Loucy (cell line): ENCODE measurements around the gene PRCP.
"Not testable (repeated sequence)": the region's sequence is repeated elsewhere in the genome, so short reads cannot be mapped to it uniquely, and the experiment has no call there.

Experiments used
- H2AFZ ChIP-seq: fragments of 200-600 bp; sonication (generic); 2 replicates; pipeline ENCODE4 v1.6.0; 2016; ENCODE audit warnings: antibody characterized with exemption, mild to moderate bottlenecking, low read length, moderate library complexity
- H3F3A ChIP-seq: fragments of 200-600 bp; 2 replicates; pipeline ENCODE4 v1.6.0; 2016; ENCODE audit warnings: antibody characterized with exemption, low read depth, mild to moderate bottlenecking
- H3K27me3 ChIP-seq: fragments of 200-600 bp; sonication (generic); 2 replicates; pipeline ENCODE4 v1.6.1; 2014; ENCODE audit warnings: low read length, mild to moderate bottlenecking; ENCODE audit not compliant: insufficient read depth, poor library complexity, severe bottlenecking
- H3K36me3 ChIP-seq: fragments of 200-600 bp; sonication (generic); 2 replicates; pipeline ENCODE4 v1.6.1; 2016; ENCODE audit warnings: low read length; ENCODE audit not compliant: insufficient read depth
- H3K4me1 ChIP-seq: fragments of 200-600 bp; sonication (generic); 2 replicates; pipeline ENCODE4 v1.5.1; 2014; ENCODE audit warnings: low read length, mild to moderate bottlenecking; ENCODE audit not compliant: insufficient read depth, poor library complexity, severe bottlenecking
- H3K4me2 ChIP-seq: fragments of 200-600 bp; sonication (generic); 2 replicates; pipeline ENCODE4 v1.6.0; 2014; ENCODE audit warnings: antibody characterized with exemption, low read length, low read depth, mild to moderate bottlenecking; ENCODE audit not compliant: poor library complexity, severe bottlenecking
- H3K4me3 ChIP-seq: fragments of 200-600 bp; sonication (generic); 2 replicates; pipeline ENCODE4 v1.5.1; 2014; ENCODE audit warnings: low read length, mild to moderate bottlenecking, mixed read lengths; ENCODE audit not compliant: poor library complexity, severe bottlenecking
- H3K79me2 ChIP-seq: fragments of 200-600 bp; sonication (generic); 2 replicates; pipeline ENCODE4 v1.6.1; 2014; ENCODE audit warnings: low read length; ENCODE audit not compliant: insufficient read depth
- H3K9ac ChIP-seq: fragments of 200-600 bp; sonication (generic); 2 replicates; pipeline ENCODE4 v1.6.0; 2014; ENCODE audit warnings: mild to moderate bottlenecking, low read depth, low read length, moderate library complexity; ENCODE audit not compliant: poor library complexity, severe bottlenecking
- H3K9me2 ChIP-seq: fragments of 200-600 bp; sonication (generic); replicated peaks from 2 replicates; pipeline ENCODE4 v1.6.1; 2016; ENCODE audit warnings: low read depth, low read length, mixed read lengths
- H3K9me3 ChIP-seq: fragments of 200-600 bp; sonication (generic); 2 replicates; pipeline ENCODE4 v1.6.1; 2014; ENCODE audit warnings: mild to moderate bottlenecking, antibody characterized with exemption, low read length, low read depth; ENCODE audit not compliant: insufficient read depth
- H4K20me1 ChIP-seq: fragments of 200-600 bp; sonication (generic); 2 replicates; pipeline ENCODE4 v1.6.0; 2014; ENCODE audit warnings: antibody characterized with exemption, low read length, mild to moderate bottlenecking; ENCODE audit not compliant: insufficient read depth, poor library complexity, severe bottlenecking
- EZH2phosphoT487 ChIP-seq: fragments of 200-600 bp; IDR thresholded peaks from 2 replicates; pipeline ENCODE4 v1.6.1; 2018; ENCODE audit warnings: antibody characterized with exemption, mild to moderate bottlenecking, moderate library complexity, borderline replicate concordance
- TF ChIP-seq, protein P1 (sequence below): fragments of 200-600 bp; sonication (generic); conservative IDR thresholded peaks from 2 replicates; pipeline ENCODE4 v1.5.1; 2014; ENCODE audit warnings: mild to moderate bottlenecking, antibody characterized with exemption, low read length

PRCP gene

DNA sequence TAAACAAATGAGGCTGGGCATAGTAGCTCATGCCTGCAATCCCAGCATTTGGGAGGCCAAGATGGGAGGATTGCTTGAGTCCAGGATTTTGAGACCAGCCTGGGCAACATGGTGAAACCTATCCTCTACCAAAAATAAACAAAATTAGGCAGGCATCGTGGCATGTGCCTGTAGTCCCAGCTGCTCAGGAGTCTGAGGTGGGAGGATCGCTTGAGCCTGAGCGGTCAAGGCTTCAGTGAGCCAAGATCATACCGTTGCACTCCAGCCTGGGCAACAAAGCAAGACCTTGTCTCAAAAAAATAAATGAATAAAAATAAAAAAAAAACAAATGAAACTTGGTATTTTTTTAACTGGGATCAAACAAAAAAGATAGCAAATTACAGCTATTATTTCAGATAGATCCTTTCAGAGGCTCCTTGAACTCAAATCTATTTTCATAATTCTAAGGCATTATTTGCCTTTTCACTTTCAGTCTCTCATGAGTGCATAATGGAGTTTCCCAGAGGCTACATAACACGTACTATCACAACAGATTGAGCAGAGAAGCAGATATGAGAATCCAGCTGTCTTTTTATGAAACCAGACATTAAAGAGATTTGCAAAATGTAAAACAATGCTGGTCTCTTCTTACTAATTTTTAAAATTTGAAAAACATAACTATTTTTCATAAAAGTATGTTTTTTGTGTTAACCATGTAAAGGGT, 24.4 kb upstream of the PRCP start:
- TF ChIP-seq, protein P1, sequence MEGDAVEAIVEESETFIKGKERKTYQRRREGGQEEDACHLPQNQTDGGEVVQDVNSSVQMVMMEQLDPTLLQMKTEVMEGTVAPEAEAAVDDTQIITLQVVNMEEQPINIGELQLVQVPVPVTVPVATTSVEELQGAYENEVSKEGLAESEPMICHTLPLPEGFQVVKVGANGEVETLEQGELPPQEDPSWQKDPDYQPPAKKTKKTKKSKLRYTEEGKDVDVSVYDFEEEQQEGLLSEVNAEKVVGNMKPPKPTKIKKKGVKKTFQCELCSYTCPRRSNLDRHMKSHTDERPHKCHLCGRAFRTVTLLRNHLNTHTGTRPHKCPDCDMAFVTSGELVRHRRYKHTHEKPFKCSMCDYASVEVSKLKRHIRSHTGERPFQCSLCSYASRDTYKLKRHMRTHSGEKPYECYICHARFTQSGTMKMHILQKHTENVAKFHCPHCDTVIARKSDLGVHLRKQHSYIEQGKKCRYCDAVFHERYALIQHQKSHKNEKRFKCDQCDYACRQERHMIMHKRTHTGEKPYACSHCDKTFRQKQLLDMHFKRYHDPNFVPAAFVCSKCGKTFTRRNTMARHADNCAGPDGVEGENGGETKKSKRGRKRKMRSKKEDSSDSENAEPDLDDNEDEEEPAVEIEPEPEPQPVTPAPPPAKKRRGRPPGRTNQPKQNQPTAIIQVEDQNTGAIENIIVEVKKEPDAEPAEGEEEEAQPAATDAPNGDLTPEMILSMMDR: no peak
- TF ChIP-seq EZH2phosphoT487: no peak
- Histone ChIP-seq H3K9me3 (no peaks in the 10 kb centered on the region), H3F3A (no peaks in the 10 kb centered on the region), H3K4me1 (peaks cover 6% of the 10 kb centered on the region), H3K9ac (no peak overlapping the region), H3K36me3 (no peaks in the 10 kb centered on the region), H3K4me3 (no peak overlapping the region), H4K20me1 (no peaks in the 10 kb centered on the region), H3K27me3 (no peaks in the 10 kb centered on the region), H3K4me2 (no peak overlapping the region), H3K79me2 (no peaks in the 10 kb centered on the region), H3K9me2 (no peaks in the 10 kb centered on the region), H2AFZ (no peak overlapping the region)

DNA sequence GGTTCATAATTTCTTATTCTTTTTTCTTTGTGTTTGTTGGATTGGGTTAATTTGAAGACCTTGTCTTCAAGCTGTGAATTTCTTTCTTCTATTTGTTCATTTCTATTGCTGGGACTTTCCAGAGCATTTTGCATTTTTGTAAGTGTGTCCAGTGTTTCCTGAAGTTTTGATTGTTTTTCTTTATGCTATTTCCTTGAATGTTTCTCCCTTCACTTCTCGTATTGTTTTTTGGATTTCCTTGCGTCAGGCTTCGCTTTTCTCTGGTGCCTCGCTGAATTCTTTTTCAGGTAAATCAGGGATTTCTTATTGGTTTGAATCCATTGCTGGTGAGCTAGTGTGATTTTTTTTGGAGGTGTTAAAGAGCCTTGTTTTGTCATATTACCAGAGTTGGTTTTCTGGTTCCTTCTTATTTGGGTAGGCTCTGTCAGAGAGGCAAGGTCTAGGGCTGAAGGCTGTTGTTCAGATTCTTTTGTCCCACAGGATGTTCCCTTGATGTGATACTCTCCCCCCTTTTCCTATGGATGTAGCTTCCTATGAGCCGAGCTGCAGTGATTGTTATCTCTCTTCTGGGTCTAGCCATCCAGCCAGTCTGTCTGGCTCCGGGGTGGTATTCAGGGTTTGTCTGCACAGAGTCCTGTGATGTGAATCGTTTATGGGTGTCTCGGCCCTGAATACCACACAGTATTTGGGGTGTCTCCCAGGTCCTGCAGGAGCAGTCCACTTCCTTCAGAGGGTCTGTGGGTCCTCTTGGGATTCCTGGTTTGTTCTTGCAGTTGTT, 22.4 kb upstream of the PRCP start:
- not testable (repeated sequence) for H3K9me3 ChIP-seq, H3K36me3 ChIP-seq, H3F3A ChIP-seq, H3K4me1 ChIP-seq, H3K9me2 ChIP-seq, H3K4me3 ChIP-seq, H3K4me2 ChIP-seq, H2AFZ ChIP-seq, H4K20me1 ChIP-seq, H3K79me2 ChIP-seq, H3K27me3 ChIP-seq, H3K9ac ChIP-seq

DNA sequence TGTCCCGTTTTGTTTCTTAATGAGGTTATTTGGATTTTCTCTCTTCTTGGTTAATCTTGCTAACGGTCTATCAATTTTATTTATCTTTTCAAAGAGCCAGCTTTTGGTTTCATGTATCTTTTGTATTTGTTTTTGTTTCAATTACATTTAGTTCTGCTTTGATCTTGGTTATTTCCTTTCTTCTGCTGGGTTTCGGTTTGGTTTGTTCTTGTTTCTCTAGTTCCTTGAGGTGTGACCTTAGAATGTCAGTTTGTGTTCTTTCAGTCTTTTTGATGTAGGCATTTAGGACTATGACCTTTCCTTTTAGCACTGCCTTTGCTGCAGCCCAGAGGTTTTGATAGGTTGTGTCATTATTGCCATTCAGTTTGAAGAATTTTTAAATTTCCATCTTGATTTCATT, 20.0 kb upstream of the PRCP start:
- H3K9me3 ChIP-seq, H2AFZ ChIP-seq, H3K4me2 ChIP-seq, H3K4me1 ChIP-seq, H3K27me3 ChIP-seq, H3K36me3 ChIP-seq, H3K4me3 ChIP-seq, H3K9ac ChIP-seq, H3F3A ChIP-seq, H3K9me2 ChIP-seq, H4K20me1 ChIP-seq, H3K79me2 ChIP-seq: not testable (repeated sequence)

DNA sequence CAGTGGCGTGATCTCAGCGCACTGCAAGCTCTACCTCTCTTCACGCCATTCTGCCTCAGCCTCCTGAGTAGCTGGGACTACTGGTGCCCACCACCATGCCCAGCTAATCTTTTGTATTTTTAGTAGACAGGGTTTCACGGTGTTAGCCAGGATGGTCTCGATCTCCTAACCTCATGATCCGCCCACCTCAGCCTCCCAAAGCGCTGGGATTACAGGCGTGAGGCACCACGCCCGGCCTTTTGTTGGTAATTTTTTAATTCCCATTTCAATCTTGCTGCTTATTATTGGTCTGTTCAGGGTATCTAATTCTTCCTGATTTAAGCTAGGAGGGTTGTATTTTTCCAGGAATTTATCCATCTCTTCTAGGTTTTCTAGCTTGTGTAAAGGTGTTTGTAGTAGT, 19.6 kb upstream of the PRCP start:
- H3K4me2 ChIP-seq, H3K36me3 ChIP-seq, H3K4me3 ChIP-seq, H3K9me3 ChIP-seq, H2AFZ ChIP-seq, H3K79me2 ChIP-seq, H3F3A ChIP-seq, H3K9me2 ChIP-seq, H3K27me3 ChIP-seq, H4K20me1 ChIP-seq, H3K9ac ChIP-seq, H3K4me1 ChIP-seq: not testable (repeated sequence)
